Measurements from ENCODE around the gene RLIM. TPM values are rescaled to one million over a fixed set of nuclear protein-coding genes. Genes with fewer than 3 reads are reported as not detected.

The RLIM gene
- total and polyA plus RNA-seq, 2 of the 8 experiments (the other 6 are each of a cell fraction or from before 2014, with no cell fraction given), result 6.3 to 34.6 TPM

DNA sequence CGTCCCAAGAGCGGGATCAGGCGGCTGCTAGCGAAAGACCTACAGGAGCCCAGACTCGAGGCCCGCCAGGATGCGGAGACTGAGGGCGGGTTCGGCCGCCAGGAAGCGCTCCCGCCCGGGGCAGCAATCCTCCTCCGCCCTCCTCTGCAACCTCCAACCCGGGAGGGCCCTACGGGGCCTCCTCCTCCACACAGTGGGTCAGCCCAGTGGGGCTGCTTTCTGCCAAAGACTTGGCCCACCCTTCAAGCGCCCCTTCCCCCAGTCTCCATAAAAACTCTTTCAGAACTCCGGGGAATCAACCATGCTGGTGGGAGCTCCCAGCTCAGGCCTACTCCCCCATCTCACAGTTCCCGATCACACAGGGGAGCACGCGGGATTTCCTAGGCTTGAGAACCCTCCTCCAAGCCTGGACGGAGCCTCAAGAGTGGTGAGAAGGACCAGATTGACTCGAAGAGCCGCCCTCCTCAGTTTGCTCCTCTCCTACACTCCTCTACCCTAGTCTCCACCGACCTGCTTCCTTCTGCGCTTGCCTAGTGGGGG is 77.5 kb downstream of the RLIM start:
- Histone ChIP-seq H2BK12ac (ENCODE audit: low read depth, low read length) (no peak overlapping the region), H2BK20ac (ENCODE audit: low read length) (no peak overlapping the region), H3K4ac (replicated peaks; ENCODE audit: insufficient read length, low read depth, low read length) (no peak overlapping the region), H2BK120ac (replicated peaks; ENCODE audit: low read depth, low read length) (no peak overlapping the region), H3K79me1 (ENCODE audit: low read depth, low read length) (no peaks in the 10 kb centered on the region), H2BK5ac (ENCODE audit: low read depth, low read length) (no peak overlapping the region; the same call in 1 of the 2 replicates), H2AK5ac (ENCODE audit: low read depth, low read length) (no peak overlapping the region), H2AFZ (ENCODE audit: low read length) (no peak overlapping the region), H3K23me2 (ENCODE audit: low read depth, low read length) (peaks cover 4% of the 10 kb centered on the region; the same call in 1 of the 2 replicates), H3K4me2 (ENCODE audit: insufficient read depth in 1 of 2, low read depth in 2 of 2, low read length in 2 of 2) (peak overlapping the region; percentile 79 to 84), H3K23ac (ENCODE audit: insufficient read length) (no peak overlapping the region), H3K56ac (replicated peaks; ENCODE audit: insufficient read length, low read depth, low read length) (no peak overlapping the region), H4K91ac (replicated peaks; ENCODE audit: insufficient read length, low read length) (no peak overlapping the region), H4K20me1 (replicated peaks in 1 of 2; ENCODE audit: control insufficient read depth in 1 of 2, insufficient read depth in 2 of 2, low read length in 2 of 2) (no peaks in the 10 kb centered on the region), H3K27me3 (replicated peaks in 1 of 4; ENCODE audit: control insufficient read depth in 3 of 4, extremely low read depth in 1 of 4, insufficient read depth in 3 of 4, low read length in 3 of 4) (peaks cover 0 to 2% (median 0%) of the 10 kb centered on the region in 4 experiments; a peak in 2 of 7 replicates), H3K9me3 (ENCODE audit: insufficient read depth in 2 of 2, low read depth in 1 of 2, low read length in 1 of 2) (no peaks in the 10 kb centered on the region), H3K9ac (replicated peaks in 1 of 4; ENCODE audit: extremely low read depth in 1 of 4, low read depth in 3 of 4, low read length in 3 of 4) (no peak overlapping the region), H3K36me3 (ENCODE audit: control insufficient read depth in 2 of 4, insufficient read depth in 4 of 4, low read length in 3 of 4) (no peaks in the 10 kb centered on the region; a peak in 1 of 8 replicates), H3K79me2 (ENCODE audit: control insufficient read depth in 1 of 2, insufficient read depth in 2 of 2, low read length in 2 of 2) (no peaks in the 10 kb centered on the region), H4K5ac (ENCODE audit: insufficient read length, low read depth, low read length) (no peak overlapping the region), H3K4me1 (replicated peaks in 1 of 4; ENCODE audit: control insufficient read depth in 3 of 4, insufficient read depth in 4 of 4, low read length in 3 of 4) (peaks cover 0 to 12% (median 2%) of the 10 kb centered on the region in 4 experiments; a peak in 4 of 7 replicates), H3K27ac (ENCODE audit: low read depth, low read length) (no peak overlapping the region), H3K4me3 (ENCODE audit: extremely low read depth in 1 of 4, insufficient read depth in 2 of 4, low read depth in 3 of 4, low read length in 4 of 4) (peak overlapping the region; percentile 36 to 64 (median 49); a peak in 7 of 8 replicates), H4K8ac (ENCODE audit: extremely low read depth, insufficient read depth, low read length) (no peak overlapping the region; the same call in 1 of the 2 replicates), H3K18ac (ENCODE audit: extremely low read depth, low read length) (no peak overlapping the region), H3K14ac (ENCODE audit: insufficient read length) (no peak overlapping the region), H2BK15ac (ENCODE audit: low read length) (no peak overlapping the region)
- 29% methylated on average over 13 of the region's 26 CpGs; no CpG with 5 or more reads in 1 of the 2 experiments for WGBS, 2 experiments (ENCODE audit: extremely low coverage in 1 of 2, insufficient coverage in 1 of 2, insufficient read length in 1 of 2, insufficient replicate concordance in 2 of 2, low coverage in 1 of 2, low lambda C conversion rate in 2 of 2, missing lambda C conversion rate in 1 of 2)
- POLR2A ChIA-PET (ENCODE audit: partially characterized antibody), result interaction anchor here (1.5 to 1.7 kb wide), 2 partner anchors 9 to 114 kb away, joined by 5 to 6 read pairs; no protein-coding TSS in a partner anchor
- CTCF ChIA-PET (ENCODE audit: partially characterized antibody), result interaction anchor here (1.0 to 2.6 kb wide), 3 partner anchors 11 to 105 kb away, joined by 3 to 7 read pairs (median 4); no protein-coding TSS in a partner anchor
- no peak for DNase-seq (ENCODE audit: low read depth in 1 of 2, low spot score in 2 of 2)
- no peak for FAIRE-seq
- TF ChIP-seq CHD2 (IDR thresholded peaks at IDR 0.05; ENCODE audit: low read length) (0 out of 2 replicates have a peak, but pooled peaks have one; percentile 32), RAD21 (IDR thresholded peaks at IDR 0.05 in 1 of 2, conservative IDR thresholded peaks at IDR 0.05 in 1 of 2; ENCODE audit: low read depth in 2 of 2, low read length in 2 of 2) (0 out of 4 replicates have a peak, but pooled peaks of 1 of the 2 experiments have one; percentile 14)
- TF ChIP-seq, protein P1, sequence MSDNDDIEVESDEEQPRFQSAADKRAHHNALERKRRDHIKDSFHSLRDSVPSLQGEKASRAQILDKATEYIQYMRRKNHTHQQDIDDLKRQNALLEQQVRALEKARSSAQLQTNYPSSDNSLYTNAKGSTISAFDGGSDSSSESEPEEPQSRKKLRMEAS (IDR thresholded peaks at IDR 0.05), result peak; percentile 28; the same call in 1 of the 2 replicates
- TF ChIP-seq, protein P2, sequence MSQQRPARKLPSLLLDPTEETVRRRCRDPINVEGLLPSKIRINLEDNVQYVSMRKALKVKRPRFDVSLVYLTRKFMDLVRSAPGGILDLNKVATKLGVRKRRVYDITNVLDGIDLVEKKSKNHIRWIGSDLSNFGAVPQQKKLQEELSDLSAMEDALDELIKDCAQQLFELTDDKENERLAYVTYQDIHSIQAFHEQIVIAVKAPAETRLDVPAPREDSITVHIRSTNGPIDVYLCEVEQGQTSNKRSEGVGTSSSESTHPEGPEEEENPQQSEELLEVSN (IDR thresholded peaks at IDR 0.05), result peak; percentile 78; the same call in 1 of the 2 replicates
- TF ChIP-seq, protein P3, sequence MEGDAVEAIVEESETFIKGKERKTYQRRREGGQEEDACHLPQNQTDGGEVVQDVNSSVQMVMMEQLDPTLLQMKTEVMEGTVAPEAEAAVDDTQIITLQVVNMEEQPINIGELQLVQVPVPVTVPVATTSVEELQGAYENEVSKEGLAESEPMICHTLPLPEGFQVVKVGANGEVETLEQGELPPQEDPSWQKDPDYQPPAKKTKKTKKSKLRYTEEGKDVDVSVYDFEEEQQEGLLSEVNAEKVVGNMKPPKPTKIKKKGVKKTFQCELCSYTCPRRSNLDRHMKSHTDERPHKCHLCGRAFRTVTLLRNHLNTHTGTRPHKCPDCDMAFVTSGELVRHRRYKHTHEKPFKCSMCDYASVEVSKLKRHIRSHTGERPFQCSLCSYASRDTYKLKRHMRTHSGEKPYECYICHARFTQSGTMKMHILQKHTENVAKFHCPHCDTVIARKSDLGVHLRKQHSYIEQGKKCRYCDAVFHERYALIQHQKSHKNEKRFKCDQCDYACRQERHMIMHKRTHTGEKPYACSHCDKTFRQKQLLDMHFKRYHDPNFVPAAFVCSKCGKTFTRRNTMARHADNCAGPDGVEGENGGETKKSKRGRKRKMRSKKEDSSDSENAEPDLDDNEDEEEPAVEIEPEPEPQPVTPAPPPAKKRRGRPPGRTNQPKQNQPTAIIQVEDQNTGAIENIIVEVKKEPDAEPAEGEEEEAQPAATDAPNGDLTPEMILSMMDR (IDR thresholded peaks at IDR 0.05; ENCODE audit: control extremely low read depth in 1 of 3, insufficient read depth in 1 of 3, low read depth in 1 of 3, low read length in 3 of 3), result no peak

Data from H1 (cell line).